ELF-1 (cell line): Measurements from ENCODE around the gene MED15.
"Not testable (repeated sequence)": the region's sequence is repeated elsewhere in the genome, so short reads cannot be mapped to it uniquely, and the experiment has no call there.

Experiments used
- DNase-seq: peaks from one replicate; pipeline ENCODE4 v3.0.0-alpha.2; 2016; ENCODE audit warnings: low read depth, low spot score

Gene MED15

DNA sequence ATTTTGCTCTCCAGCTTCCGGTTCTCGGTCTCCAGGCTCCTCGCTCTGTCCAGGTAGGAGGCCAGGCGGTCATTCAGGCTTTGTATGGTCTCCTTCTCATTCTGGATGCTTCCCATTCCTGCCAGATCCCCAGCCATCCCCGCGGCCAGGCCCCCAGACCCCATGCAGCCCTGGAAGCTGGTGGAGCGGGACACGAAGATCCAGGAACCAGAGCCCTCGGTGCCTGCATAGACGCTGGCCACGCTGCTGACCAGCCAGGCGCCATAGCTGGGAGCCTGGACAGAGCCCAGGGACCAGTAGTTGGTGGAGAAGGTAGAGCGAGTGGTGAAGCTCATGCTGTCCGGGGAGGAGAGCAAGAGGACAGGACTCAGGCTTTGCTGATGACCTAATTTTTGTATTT, 23.6 kb upstream of the MED15 start:
- DNase-seq = no peak

DNA sequence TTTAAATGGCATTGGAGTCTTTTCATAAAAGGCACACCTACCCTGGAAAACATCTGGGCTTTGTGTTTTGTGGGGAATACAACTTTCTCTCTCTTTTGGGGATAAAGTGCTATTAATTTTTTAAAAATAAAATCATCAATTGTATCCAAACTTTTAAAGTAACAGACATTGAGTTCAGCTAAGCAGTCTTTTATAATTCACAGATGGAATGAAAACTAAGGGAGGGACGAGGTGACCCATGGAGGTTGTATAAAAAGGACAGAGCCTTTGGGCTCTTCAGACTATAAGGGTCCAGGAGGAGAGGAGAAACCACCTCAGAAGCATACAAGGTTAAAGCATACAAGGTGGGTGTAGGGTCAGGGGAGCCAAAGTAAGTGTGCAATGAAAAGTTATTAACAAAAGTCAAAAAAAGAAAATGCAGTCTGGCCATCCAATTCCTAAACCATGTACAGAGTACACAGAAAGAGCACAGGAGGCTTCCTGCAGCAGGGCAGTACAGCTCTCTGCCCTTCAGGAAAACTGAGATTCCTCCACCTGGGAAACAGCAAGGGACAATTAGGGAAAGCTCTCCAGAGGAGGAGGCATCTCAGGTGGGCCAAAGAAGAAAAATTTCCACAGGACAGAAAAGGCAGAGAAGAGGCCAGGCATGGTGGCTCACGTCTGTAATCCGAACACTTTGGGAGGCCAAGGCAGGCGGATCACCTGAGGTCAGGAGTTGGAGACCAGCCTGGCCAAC, 22.3 kb upstream of the MED15 start:
- DNase-seq = no peak

DNA sequence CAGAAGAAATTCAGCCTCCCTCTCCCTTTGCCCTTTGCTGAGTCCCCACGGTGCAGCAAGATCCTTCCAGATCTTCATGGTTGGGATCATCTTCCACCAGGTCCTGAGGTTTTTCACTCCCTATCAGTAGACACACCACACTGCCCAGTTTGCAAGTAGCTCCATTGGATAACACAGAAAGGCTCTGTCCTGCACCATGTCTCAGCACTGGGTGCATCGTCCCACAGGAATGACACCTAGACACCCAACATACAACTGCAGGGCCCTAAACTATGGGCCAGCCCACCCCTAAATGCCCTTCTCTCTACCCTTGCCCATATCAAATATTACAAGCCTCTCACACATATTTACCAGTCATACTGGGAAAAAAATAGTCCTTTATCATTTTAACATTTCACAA, 21.2 kb upstream of the MED15 start:
- no peak for DNase-seq

DNA sequence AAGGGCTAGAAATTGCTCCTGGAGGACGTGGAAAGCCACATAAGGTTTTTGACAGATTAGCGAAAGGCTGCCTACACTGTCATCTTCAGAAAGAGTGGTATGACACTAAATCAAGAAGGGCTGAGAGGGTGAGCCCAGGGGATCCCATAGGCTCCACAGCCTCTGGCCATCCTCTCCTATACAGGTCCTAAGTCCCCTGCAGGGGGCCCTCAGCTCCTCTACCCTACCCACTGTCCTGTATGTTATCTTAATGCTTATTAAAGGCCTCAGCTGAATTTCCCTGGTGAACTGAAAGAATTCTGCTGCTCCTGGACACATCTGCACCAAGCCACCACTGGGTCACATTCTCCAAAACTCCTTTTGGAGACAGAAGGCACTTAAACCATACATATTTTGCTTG, 19.7 kb upstream of the MED15 start:
- DNase-seq = no peak

DNA sequence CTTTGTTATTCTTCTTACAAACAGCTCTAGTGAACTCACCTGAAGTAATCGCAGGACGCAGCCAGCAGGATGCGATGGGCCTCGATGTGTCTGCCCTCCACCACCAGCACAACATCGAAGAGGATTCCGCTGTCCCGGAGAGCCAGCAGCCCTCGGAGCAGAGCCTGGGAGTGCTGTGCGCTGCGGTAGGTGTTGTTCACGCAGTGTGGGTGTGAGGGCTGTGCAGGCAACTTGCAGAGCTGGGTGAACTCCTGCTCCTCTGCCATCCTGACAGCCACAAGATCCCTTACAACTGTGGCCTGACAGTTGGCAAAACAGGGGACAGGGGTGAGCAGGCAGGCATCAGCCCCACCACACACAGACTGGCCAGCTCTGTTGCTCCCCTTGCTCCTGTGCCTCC, 18.5 kb upstream of the MED15 start:
- no peak for DNase-seq

DNA sequence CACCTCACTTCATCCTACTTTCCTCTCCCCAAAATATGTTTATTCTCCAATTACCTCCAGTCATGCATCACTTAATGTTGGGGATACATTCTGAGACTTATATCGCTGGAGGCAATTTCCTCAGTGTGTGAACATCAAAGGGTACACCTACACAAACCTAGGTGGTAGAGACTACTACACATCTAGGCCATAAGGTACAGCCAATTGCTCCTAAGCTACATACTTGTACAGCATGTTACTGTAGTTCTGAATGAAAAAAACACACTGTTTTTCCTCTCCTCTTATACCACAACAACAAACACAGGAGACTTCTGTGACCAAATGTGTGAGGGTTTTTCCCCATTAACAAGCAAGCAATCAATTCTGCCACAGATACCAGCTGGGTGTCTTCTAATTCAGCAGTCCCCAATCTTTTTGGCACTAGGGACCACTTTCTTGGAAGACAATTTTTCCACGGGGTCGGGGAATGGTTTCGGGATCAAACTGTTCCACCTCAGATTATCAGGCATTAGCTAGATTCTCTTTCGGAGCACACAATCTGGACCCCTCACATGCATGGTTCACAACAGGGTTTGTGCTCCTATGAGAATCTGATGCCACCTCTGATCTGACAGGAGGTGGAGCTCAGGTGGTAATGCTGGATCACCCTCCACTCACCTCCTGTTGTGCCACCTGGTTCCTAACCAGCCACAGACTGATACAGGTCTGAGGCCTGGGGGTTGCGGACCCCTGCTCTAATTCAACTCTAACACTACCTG, 17.0 kb upstream of the MED15 start:
- DNase-seq = no peak

DNA sequence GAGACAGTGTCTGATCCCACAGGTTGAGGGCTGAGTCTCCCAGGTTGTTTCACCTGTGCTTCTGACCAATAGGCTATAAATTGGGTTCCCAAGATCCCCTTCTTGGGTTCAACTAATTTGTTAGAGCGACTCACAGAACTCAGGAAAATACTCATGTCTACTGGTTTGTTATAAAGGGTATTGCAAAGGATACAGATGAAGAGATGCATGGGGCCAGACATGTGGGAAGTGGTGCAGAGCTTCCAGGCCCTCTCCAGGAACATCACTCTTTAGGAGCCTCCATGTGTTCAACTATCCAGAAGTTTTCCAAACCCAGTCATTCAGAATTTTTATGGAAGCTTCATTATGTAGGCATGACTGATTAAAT, 16.5 kb upstream of the MED15 start:
- no peak for DNase-seq

DNA sequence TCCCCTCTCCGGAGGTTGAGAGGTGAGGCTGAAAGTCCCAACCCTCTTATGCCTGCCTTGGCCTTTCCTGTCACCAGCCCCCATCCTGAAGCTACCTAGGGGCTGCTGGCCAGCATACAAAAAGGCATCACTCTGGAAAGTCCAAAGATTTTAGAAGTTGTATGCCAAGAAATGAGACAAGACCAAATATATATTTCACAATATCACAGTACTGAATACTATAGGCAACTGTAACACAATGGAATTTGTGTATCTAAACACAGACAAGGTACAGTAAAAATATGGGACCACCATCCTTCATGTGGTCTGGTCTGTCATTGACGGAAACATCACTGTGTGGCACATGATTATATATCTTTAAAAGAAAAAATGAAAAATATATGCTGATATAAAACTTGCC, 16.1 kb upstream of the MED15 start:
- no peak for DNase-seq

DNA sequence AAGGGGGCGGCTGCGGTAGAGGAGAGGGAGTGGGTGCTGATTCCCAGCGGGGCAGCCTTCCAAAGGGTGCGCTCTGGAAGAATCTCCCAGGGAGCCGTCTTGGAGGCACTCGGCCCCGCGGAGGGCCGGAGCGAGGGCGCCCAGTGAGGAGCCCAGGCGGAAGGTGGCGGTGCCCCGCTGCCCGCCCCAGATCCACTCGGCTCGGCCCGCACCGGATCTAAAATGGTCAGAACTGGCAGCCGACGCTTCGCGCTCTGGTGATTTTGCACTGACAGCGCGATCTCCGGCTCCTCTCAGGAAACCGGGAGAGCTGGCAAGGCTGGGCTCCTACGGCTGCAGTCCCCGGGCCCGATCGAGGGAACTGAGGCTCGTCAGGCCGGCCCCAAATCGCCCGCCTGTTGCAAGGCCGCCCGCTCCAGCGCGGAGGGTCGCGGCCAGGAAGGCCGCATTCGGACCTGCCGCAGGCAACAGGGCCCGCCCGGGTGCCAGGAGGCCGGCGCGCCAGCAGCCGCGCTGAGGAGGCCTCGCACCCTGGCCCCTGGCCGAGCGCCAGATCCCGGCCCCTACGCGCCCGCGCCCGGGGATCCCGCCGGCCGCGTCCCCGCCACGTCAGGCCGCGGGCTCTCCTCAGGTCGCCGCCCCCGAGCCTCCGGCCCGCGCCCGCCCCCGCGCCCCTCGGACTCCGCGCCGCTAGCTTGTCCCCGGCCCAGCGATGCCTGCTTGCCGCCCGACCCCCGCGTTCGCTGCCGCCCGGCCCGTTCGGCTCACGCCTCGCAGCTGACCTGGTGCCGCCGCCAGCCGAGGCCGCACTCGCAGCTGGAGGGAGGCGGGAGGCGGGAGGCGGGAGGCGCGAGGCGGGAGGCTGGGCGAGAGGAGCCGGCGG, 12.2 kb upstream of the MED15 start, which contains the start of gene KLHL22:
TSS of gene KLHL22 (minus strand) at position 818 of the 883 bp plus-strand sequence. CDS start 6,584 bp downstream, outside the sequence.
- peak; percentile 44 for DNase-seq

DNA sequence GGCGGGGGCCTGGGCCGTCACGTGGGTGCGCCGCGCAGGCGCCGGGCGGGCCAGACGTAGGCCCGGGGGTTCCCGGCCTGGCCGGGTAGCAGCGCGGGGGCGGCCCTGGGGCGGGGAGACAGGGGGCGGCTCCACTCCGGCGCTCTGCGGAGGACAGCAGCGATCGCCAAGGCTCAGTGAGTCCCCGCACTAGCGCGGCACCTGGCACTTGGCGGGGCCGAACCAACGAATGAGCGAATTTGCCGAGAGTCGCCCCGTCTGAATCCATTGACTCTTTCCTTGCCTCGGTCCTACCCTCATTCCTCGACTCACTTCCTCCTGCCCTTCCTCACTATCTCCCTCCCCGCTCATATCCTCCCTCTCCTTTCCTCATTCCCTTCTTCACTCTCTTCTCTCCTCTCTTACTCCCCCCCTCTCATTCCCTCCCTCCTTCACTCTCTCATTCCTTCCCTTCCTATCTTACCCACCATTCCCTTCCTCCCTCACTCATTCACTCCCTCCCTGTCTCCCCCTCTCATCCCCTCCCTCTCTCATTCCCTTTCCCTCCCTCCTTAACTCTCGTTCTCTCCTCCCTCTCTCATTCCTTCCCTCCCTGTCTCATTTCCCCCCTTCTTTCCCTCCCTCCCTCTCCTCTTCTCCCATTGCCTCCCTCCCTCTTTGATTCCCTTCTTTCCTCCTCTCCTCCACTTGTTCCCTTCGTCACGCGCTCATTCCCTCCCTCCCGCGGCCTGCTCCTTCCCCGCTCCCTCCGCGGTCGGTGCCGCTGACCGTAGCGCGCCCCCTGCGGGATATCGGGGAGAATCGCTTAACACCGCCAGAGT, 11.3 kb upstream of the MED15 start:
- peak; percentile 83 for DNase-seq

DNA sequence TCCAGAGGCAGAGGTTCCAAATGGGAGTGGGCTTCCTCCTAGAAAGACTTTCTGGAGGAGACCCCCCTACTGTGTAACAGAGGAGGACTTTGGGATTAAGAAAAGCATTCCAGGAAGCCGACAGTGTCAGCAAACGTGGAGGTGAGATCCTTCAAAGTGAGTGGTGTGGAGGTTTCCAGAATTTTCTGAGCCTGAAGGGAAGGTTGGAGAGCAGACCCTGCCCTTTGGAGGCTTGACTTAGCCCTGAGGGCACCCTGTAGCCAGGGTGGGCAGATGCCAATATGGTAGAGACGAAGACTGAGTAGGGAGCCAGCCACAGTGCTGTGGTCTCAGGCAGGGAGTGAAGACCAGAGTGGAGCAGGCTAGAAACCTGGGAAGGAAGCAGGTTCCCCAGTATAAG, 10.0 kb upstream of the MED15 start:
- no peak for DNase-seq

DNA sequence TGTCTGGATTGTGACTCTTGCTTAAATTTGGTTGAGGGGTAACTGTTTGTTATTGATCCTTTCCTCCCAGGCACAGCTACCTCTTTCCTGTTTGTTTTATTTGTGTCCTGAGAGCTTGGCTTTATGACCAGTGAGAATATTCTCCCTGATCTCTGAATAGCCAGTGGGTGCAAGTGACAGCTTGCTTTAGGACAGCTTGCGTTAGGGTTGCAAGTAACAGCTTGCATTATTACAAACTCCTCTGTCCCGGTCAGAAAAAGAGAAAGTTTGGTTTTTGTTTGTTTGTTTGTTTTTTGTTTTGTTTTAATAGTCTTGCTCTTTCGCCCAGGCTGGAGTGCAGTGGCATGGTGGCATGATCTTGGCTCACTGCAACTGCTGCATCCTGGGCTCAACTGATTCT, 8.5 kb upstream of the MED15 start:
- no peak for DNase-seq

DNA sequence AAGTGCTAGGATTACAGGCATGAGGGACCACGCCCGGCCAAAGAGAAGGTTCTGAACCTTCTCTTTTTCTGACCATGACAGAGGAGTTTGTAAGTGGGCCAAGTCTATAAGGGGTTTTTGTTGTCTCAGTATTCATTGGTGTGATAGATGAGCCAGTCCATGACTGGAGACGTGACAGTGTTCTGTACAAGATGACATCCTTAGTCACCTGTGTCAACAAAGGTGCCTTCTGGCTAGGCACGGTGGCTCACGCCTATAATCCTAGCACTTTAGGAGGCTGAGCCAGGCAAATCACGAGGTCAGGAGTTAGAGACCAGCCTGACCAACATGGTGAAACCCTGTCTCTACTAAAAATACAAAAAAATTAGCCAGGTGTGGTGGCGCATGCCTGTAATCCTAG, 7.6 kb upstream of the MED15 start:
- no peak for DNase-seq

DNA sequence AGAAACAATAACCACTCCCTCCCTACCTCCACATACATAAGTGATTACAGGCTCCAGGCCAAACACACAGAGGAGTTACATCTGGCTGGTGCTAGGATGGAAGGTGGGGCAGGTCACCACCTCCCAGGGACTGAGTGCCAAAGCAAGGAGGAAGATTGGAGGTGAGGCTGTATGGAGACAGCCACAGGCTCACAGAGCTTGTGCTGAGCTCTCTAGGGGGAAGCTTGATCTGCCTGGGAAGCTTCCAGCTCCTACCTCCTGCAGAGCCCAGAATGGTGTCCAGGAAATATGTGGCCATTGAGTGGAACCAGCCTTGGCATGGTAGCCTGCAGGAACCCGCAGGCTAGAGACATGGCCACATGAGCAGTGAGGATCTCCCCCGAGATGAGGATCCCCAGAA, 3.6 kb upstream of the MED15 start:
- DNase-seq = no peak

DNA sequence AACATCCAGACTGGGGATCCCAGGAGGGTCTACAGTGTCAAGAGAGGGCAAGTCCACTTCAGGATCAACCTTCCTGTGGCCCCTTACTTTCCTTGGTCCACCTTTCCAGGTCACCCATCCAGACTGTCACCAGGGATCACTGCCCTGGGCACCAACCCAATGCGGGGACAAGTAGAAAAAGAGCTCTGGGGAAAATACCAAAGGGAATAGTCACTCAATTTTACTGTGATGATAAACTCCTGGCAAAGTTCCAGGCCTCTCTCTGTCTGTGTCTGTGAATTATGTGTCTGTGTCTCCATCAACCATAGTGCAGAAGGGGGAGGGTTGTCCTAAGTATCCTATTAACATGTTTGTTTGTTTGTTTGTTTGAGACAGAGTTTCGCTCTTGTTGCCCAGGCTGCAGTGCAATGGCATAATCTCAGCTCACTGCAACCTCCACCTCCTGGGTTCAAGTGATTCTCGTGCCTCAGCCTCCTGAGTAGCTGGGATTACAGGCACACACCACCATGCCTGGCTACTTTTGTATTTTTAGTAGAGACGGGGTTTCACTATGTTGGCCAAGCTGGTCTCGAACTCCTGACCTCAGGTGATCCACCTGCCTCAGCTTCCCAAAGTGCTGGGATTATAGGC, 3.0 kb upstream of the MED15 start:
- DNase-seq = peak; percentile 27

DNA sequence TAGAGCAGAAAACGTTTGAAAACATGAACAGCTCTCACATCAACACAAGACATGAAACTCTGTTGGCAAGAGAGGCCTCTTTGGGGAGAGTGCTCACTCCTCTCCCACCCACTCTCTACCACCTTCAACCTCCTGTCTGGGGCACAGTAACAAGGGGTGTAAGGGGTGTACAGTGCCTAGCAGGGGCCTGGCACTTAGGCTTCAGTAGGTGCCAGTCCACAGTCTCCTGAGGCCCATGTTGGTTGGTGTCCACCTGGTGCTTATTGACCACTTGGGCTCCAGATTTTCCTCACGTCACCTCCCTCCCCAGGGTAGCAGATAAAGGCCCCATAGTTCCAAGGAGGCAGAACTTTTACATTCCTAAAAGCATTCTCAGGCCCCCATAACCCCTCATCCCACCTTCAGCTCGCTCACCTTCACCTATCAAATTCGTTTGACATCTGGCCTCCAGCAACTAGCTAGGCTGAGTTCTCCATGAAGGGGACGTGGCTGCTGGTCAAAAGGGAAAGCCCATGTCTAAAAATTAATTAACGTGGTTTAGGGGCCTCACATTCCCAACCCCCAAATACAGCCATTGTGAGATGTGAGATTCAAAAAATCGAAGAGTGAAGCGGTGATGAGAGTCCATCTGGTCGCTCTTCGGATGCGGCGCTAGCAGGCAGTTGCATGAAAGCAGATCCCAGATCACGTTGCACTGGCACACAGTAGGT, 712 bp upstream of the MED15 start:
- no peak for DNase-seq

DNA sequence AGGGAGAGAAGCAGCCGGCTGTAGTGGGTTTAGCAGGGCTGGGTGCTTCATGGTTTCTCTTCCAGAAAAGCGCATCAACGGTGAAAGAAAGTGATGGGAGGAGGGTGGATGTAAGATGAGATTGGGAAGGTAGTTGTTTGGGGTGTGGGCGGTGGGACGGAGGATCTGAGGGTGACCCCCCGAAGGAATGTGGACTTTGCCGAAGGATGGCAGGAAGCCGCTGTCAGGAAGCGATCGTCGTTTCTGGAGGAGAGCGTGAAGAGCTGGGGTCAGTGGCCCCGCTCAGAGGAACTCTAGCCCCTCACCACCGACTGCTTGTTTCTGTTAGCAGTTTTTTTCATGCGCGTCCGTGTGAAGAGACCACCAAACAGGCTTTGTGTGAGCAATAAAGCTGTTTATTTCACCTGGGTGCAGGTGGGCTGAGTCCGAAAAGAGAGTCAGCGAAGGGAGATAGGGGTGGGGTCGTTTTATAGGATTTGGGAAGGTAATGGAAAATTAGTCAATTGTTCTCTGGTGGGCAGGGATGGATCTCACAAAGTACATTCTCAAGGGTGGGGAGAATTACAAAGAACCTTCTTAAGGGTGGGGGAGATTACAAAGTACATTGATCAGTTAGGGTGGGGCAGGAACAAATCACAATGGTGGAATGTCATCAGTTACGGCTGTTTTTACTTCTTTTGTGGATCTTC, 801 bp downstream of the MED15 start:
- DNase-seq = not testable (repeated sequence)

DNA sequence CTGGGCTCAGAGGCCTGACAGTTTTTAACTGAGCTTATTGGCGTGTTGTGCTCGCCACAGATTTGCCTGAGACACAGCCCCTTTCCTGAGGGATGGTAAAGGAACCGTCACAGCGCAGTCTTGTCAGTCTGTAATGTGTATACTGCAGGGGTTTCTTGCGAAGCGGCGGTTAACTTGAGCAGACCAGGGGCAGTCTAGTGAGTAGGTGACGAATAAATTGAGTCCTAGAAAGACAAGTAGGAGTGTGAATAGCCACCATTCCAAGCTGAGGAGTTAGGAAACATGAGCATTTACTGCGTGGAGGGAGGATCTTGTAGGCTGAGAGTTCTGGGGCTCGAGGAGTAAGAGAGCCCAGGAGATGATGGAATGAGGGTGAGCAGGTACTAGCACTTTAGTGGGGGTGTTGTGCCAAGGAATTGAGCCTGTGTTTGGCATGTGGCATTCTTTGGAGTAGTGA, 1.4 kb downstream of the MED15 start:
- no peak for DNase-seq

DNA sequence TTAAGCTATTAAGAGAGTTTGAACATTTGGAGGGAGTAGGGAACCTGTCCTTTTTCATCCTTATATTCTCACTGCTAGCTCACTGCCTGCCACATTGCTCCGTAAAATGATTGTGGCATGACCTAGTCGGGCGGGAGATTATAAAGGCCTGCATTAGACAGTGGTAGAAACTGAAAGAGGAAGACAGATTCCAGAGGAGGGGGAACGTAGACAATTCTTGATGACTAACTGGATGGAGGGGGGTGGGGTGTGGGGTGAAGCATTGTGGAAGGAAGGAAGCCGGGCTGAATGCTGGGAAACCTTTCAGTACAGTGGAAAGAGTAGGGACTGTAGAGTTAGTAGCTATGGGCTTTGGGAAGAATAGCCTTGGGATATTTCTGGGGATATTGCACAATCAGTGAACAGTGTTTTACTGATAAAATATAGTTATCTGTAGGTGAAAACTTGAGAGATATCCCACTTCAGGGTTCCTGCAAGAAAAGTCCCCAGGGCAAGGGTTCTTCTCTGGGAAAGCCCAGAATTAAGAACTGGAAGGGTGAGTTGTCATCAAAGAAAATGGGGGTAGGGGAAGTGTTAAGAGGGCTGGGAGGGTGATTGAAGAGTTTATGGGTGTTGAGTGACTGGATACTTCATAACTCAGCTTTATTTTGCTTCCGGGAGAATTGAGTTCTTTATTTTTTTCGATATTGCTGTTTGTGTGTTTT, 2.1 kb downstream of the MED15 start:
- DNase-seq = peak; percentile 63
